Suprapubic skin (tissue), 4 donors: Measurements from ENCODE around the gene P2RX2. TPM values are rescaled to one million over a fixed set of nuclear protein-coding genes. Genes with fewer than 3 reads are reported as not detected.
"Not testable (repeated sequence)": the region's sequence is repeated elsewhere in the genome, so short reads cannot be mapped to it uniquely, and the experiment has no call there.

Experiments used
- DNase-seq, 2 donors: peaks; one replicate each; pipeline ENCODE4 v3.0.0-alpha.2; 2019; ENCODE audit warnings: low spot score in 2 of 2
- H3K27ac ChIP-seq: fragments of 200-600 bp; sonication (generic); one replicate; pipeline ENCODE4 v1.5.1; 2019
- H3K27me3 ChIP-seq: fragments of 200-600 bp; sonication (generic); one replicate; pipeline ENCODE4 v1.5.1; 2019
- H3K36me3 ChIP-seq: fragments of 200-600 bp; sonication (generic); one replicate; pipeline ENCODE4 v1.5.1; 2019
- H3K4me1 ChIP-seq: fragments of 200-600 bp; sonication (generic); one replicate; pipeline ENCODE4 v1.5.1; 2019
- H3K4me3 ChIP-seq: fragments of 200-600 bp; sonication (generic); one replicate; pipeline ENCODE4 v1.5.1; 2019; ENCODE audit warnings: mild to moderate bottlenecking
- H3K9me3 ChIP-seq: fragments of 200-600 bp; sonication (generic); one replicate; pipeline ENCODE4 v1.5.1; 2019
- CTCF ChIP-seq, 2 donors: fragments of 200-600 bp in 1 of 2; fragments of 450-650 bp in 1 of 2; sonication (generic) in 1 of 2; IDR thresholded peaks; one replicate each; pipeline ENCODE4 v1.5.1; 2016 to 2019; ENCODE audit warnings: antibody characterized with exemption in 2 of 2, mild to moderate bottlenecking in 1 of 2, moderate library complexity in 1 of 2
- EP300 ChIP-seq: sonication (generic); formaldehyde crosslinking; IDR thresholded peaks from one replicate; pipeline ENCODE4 v1.6.1; 2017; ENCODE audit warnings: antibody characterized with exemption
- POLR2A ChIP-seq, 2 donors: fragments of 450-650 bp; IDR thresholded peaks; one replicate each; pipeline ENCODE4 v1.6.1; 2017; ENCODE audit warnings: antibody characterized with exemption in 2 of 2, mild to moderate bottlenecking in 2 of 2, moderate library complexity in 2 of 2
- POLR2AphosphoS5 ChIP-seq, 3 donors: sonication (generic); formaldehyde crosslinking; IDR thresholded peaks; one replicate each; pipeline ENCODE4 v1.6.1; 2017; ENCODE audit warnings: antibody characterized with exemption in 3 of 3
- WGBS: methylation state at CpG from one replicate; pipeline ENCODE4 v1.1.5; 2018; 5-methylcytosine and 5-hydroxymethylcytosine counted together
- total RNA-seq, 4 donors: library from RNA; depleted of rRNA; stranded (reverse); fragments of >200 nt; gene quantifications; one replicate each; pipeline ENCODE4 v1.1.0, GENCODE V29; 2016

Gene P2RX2
- total RNA-seq, 4 donors from 2014 or later, result not detected

- no peak overlapping the region for H3K4me3 ChIP-seq
- H3K9me3 ChIP-seq, result no peaks in the 10 kb centered on the region
- WGBS, result 71% methylated on average over 17 of the region's 18 CpGs
- no peak overlapping the region for H3K27ac ChIP-seq
- TF ChIP-seq EP300 (no peak), CTCF (IDR thresholded peaks at IDR 0.05) (no peak), POLR2A (IDR thresholded peaks at IDR 0.05) (no peak), POLR2AphosphoS5 (IDR thresholded peaks at IDR 0.05) (no peak)
- no peaks in the 10 kb centered on the region for H3K36me3 ChIP-seq
- DNase-seq, result no peak
- peaks cover 29% of the 10 kb centered on the region for H3K4me1 ChIP-seq
- peaks cover 6% of the 10 kb centered on the region for H3K27me3 ChIP-seq
Observed at GRCh38 chr12:132596016-132596415, 22.6 kb upstream of the P2RX2 start.

DNA sequence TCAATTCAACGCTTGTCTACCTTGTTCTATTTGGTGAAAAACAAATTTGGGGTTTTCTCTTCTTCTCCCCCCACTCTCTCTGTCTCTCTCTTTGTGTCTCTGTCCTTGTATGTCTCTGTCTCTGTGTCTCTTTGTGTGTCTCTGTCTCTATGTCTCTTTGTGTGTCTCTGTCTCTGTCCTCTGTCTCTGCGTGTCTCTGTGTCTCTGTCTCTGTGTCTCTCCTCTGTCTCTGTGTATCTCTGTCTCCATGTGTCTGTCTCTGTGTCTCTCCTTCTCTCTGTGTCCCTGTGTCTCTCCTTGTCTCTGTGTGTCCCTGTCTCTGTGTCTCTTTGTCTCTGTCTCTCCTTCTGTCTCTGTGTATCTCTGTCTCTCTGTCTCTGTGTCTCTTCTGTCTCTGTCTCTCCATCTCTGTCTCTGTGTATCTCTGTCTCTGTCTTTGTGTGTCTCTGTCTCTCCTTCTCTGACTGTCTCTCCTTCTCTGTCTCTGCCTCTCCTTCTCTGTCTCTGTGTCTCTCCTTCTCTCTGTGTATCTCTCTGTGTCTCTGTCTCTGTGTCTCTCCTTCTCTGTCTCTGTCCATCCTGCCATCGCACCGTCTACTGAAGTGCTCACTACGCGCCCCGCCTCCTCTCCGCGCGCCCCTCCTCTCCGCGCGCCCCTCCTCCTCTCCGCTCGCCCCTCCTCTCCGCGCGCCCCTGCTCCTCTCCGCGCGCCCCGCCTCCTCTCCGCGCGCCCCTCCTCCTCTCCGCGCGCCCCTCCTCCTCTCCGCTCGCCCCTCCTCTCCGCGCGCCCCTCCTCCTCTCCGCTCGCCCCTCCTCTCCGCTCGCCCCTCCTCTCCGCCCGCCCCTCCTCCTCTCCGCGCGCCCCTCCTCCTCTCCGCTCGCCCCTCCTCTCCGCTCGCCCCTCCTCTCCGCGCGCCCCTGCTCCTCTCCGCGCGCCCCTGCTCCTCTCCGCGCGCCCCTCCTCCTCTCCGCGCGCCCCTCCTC is 21.0 kb upstream of the P2RX2 start:
- DNase-seq, result no peak
- 8% methylated on average over 18 of the region's 58 CpGs for WGBS
- no peaks in the 10 kb centered on the region for H3K9me3 ChIP-seq
- H3K27me3 ChIP-seq, result peaks cover 17% of the 10 kb centered on the region
- peak overlapping the region; percentile 29 for H3K4me3 ChIP-seq
- no peak overlapping the region for H3K27ac ChIP-seq
- TF ChIP-seq POLR2AphosphoS5 (IDR thresholded peaks at IDR 0.05), result no peak
- no peak for TF ChIP-seq EP300
- no peak for TF ChIP-seq CTCF (IDR thresholded peaks at IDR 0.05)
- no peak for TF ChIP-seq POLR2A (IDR thresholded peaks at IDR 0.05)
- H3K36me3 ChIP-seq, result no peaks in the 10 kb centered on the region
- H3K4me1 ChIP-seq, result peaks cover 31% of the 10 kb centered on the region

GRCh38 chr12:132599502-132599901 is 19.1 kb upstream of the P2RX2 start:
- H3K9me3 ChIP-seq, DNase-seq, H3K27ac ChIP-seq, H3K4me3 ChIP-seq, H3K36me3 ChIP-seq: not testable (repeated sequence)
- Histone ChIP-seq H3K27me3 (peaks cover 35% of the 10 kb centered on the region), H3K4me1 (peaks cover 32% of the 10 kb centered on the region)
- WGBS, result 68% methylated on average over 6 of the region's 6 CpGs

DNA sequence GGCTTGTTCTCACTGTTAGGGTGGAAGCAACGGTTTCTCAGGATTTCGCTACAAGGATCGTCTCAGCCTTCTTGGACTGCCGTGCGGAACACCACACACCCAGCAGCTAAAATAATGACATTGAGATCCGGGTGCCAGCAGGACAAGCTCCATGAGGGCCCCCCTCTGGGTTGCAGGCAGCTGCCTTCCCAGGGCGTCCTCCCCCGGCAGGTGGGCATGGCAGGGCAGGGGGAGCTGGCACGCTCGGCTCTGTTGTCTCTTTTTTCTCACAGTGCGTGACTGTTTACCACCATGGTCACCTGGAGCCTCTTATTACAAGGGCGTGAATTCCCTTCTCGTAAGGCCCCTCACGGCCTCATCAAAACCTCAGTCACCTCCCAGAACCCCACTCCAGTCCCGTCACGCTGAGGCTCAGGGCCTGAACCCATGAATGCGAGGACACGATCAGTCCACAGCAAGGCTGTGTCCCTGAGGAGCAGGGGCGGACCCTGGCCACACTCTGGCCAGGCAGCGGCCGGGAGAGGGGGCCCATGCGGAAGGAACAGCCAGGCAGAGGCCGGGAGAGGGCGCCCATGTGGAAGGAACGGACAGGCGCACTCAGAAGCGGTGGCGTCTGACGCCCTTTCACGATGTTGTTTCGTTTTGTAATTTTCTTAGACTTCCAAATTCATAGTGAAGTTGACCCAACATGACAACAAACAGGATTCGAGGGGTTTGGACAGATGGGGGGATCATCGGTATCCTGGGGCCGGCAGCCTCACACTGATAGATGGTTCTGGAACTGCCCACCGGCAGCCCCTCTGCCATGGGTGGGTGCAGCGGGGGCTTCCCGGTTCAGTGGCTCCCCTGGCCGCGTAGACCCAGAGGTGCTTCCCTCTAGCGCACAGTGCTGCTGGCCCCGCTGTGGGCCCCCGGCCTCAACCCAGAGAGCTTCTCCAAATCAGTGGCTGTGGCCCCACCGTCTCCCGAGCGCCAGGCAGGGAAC is 18.2 kb upstream of the P2RX2 start:
- 27% methylated on average over 21 of the region's 45 CpGs for WGBS
- Histone ChIP-seq H3K4me3 (peak overlapping the region; percentile 46), H3K36me3 (no peaks in the 10 kb centered on the region), H3K27me3 (peaks cover 44% of the 10 kb centered on the region), H3K9me3 (no peaks in the 10 kb centered on the region), H3K27ac (no peak overlapping the region), H3K4me1 (peaks cover 32% of the 10 kb centered on the region)
- TF ChIP-seq POLR2AphosphoS5 (IDR thresholded peaks at IDR 0.05), result no peak
- peak in 1 of 2 donors; percentile 48 for TF ChIP-seq CTCF (IDR thresholded peaks at IDR 0.05)
- no peak for TF ChIP-seq POLR2A (IDR thresholded peaks at IDR 0.05)
- TF ChIP-seq EP300, result no peak
- no peak for DNase-seq

DNA sequence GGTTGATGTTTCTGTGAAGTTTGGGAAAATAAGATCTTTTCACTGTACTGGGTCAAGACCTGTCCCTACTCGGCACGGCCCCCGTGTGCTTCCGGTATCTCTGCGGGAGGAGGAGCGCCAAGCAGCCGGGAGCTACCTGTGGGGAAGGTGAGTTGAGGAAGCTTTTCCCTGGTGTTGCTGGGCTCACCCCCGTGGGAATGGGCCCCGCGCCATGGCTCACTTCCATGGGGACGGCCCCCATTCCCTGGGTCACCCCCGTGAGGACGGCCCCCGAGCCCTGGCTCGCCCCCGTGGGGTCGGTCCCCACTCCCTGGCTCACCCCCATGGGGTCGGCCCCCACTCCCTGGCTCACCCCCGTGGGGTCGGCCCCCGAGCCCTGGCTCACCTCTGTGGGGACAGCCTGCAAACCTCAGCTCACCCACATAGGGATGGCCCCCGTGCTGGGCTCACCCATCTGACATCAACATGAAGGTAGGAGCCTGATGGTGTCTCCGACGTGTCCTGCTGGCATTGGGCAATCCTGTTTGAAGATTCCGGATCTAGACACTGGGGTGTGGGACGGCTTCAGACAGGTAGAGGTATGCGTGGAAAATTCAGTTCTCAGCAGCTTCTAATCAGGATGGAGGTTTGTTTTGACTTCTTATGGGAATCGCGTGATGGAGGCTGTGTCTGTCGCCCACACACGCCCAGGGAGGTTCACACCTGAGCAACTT is 17.2 kb upstream of the P2RX2 start:
- Histone ChIP-seq H3K9me3 (no peaks in the 10 kb centered on the region), H3K27me3 (peaks cover 51% of the 10 kb centered on the region), H3K36me3 (no peaks in the 10 kb centered on the region), H3K4me1 (peaks cover 32% of the 10 kb centered on the region), H3K4me3 (peak overlapping the region; percentile 46), H3K27ac (no peak overlapping the region)
- 71% methylated on average over 20 of the region's 31 CpGs for WGBS
- DNase-seq, result no peak
- TF ChIP-seq POLR2AphosphoS5 (IDR thresholded peaks at IDR 0.05) (no peak), POLR2A (IDR thresholded peaks at IDR 0.05) (no peak), CTCF (IDR thresholded peaks at IDR 0.05) (no peak), EP300 (no peak)
